ENCODE measurements around the gene WDR89. TPM values are rescaled to one million over a fixed set of nuclear protein-coding genes. Genes with fewer than 3 reads are reported as not detected.
A peak's percentile ranks its signal among the peaks of the same experiment; 100 is the strongest.

WDR89 gene
- total RNA-seq, 1 experiment from 2014 or later = 18.2 TPM

GRCh38 chr14:63562405-63562804, 79.3 kb downstream of the WDR89 start:
- no peaks in the 10 kb centered on the region for H3K36me3 ChIP-seq (ENCODE audit: low read depth)
- BruUV-seq (replicated peaks) = no TSS peak
- H3K27me3 ChIP-seq (ENCODE audit: insufficient read depth, low read depth) = no peaks in the 10 kb centered on the region
- H3K9me2 ChIP-seq (ENCODE audit: insufficient read depth) = no peaks in the 10 kb centered on the region
- H4K20me1 ChIP-seq (ENCODE audit: insufficient read depth) = no peaks in the 10 kb centered on the region
- no peak for TF ChIP-seq EZH2 (IDR thresholded peaks at IDR 0.05; ENCODE audit: low read depth)
- TF ChIP-seq CTCF (conservative IDR thresholded peaks at IDR 0.05) = no peak
- intact Hi-C loops (cut with micrococcal nuclease; ENCODE audit: unreplicated experiment) = no loop called here
- peaks cover 14% of the 10 kb centered on the region; the same call in 1 of the 2 replicates for H3K9me3 ChIP-seq (ENCODE audit: insufficient read depth, low read depth)
- peak; percentile 22 to 87 for DNase-seq
- no peaks in the 10 kb centered on the region for H3K79me2 ChIP-seq (ENCODE audit: low read depth)
- peaks cover 30% of the 10 kb centered on the region for H3F3A ChIP-seq (ENCODE audit: insufficient read depth, low read depth)
- no peak overlapping the region for H3K4me3 ChIP-seq
- H3K27ac ChIP-seq = no peak overlapping the region
- ChIA-PET POLR2A (ENCODE audit: unreplicated experiment) (interaction anchor here (0.6 kb wide), 2 partner anchors 114 to 130 kb away, joined by 5 to 9 read pairs; no protein-coding TSS in a partner anchor), CTCF (no interaction called here)
- no peak overlapping the region for H3K4me2 ChIP-seq
- H2AFZ ChIP-seq = no peak overlapping the region
- H3K4me1 ChIP-seq (replicated peaks; ENCODE audit: insufficient read depth) = peaks cover 26% of the 10 kb centered on the region

GRCh38 chr14:63555572-63555971, 86.1 kb downstream of the WDR89 start:
- no peaks in the 10 kb centered on the region for H4K20me1 ChIP-seq (ENCODE audit: insufficient read depth)

GRCh38 chr14:63551332-63551731, 90.3 kb downstream of the WDR89 start:
- CTCF ChIA-PET = interaction anchor here (0.6 kb wide), 2 partner anchors 39 to 322 kb away, joined by 3 to 5 read pairs; no protein-coding TSS in a partner anchor
- Histone ChIP-seq H3K79me2 (ENCODE audit: low read depth) (no peaks in the 10 kb centered on the region), H2AFZ (no peak overlapping the region), H3K27me3 (ENCODE audit: insufficient read depth, low read depth) (no peaks in the 10 kb centered on the region), H3F3A (ENCODE audit: insufficient read depth, low read depth) (no peaks in the 10 kb centered on the region; the same call in 1 of the 2 replicates), H3K27ac (no peak overlapping the region), H3K9me2 (ENCODE audit: insufficient read depth) (no peaks in the 10 kb centered on the region), H3K4me2 (no peak overlapping the region), H4K20me1 (ENCODE audit: insufficient read depth) (no peaks in the 10 kb centered on the region), H3K4me1 (replicated peaks; ENCODE audit: insufficient read depth) (no peaks in the 10 kb centered on the region), H3K36me3 (ENCODE audit: low read depth) (no peaks in the 10 kb centered on the region), H3K4me3 (no peak overlapping the region), H3K9me3 (ENCODE audit: insufficient read depth, low read depth) (no peaks in the 10 kb centered on the region)
- POLR2A ChIA-PET (ENCODE audit: unreplicated experiment) = no interaction called here
- no TSS peak for BruUV-seq (replicated peaks)
- TF ChIP-seq EZH2 (IDR thresholded peaks at IDR 0.05; ENCODE audit: low read depth) = no peak
- no peak for TF ChIP-seq CTCF (conservative IDR thresholded peaks at IDR 0.05)
- intact Hi-C loops (cut with micrococcal nuclease; ENCODE audit: unreplicated experiment) = no loop called here
- DNase-seq = no peak

More at GRCh38 chr14:63555572-63555971, 86.1 kb downstream of the WDR89 start:
- no peak overlapping the region for H3K4me3 ChIP-seq
- no peaks in the 10 kb centered on the region for H3K4me1 ChIP-seq (replicated peaks; ENCODE audit: insufficient read depth)
- no peaks in the 10 kb centered on the region; the same call in 1 of the 2 replicates for H3F3A ChIP-seq (ENCODE audit: insufficient read depth, low read depth)
- H3K79me2 ChIP-seq (ENCODE audit: low read depth) = no peaks in the 10 kb centered on the region
- H3K9me3 ChIP-seq (ENCODE audit: insufficient read depth, low read depth) = no peaks in the 10 kb centered on the region
- no peaks in the 10 kb centered on the region for H3K27me3 ChIP-seq (ENCODE audit: insufficient read depth, low read depth)
- BruUV-seq (replicated peaks) = no TSS peak
- no peaks in the 10 kb centered on the region for H3K36me3 ChIP-seq (ENCODE audit: low read depth)
- DNase-seq = no peak
- ChIA-PET POLR2A (ENCODE audit: unreplicated experiment) (no interaction called here), CTCF (no interaction called here)
- intact Hi-C loops (cut with micrococcal nuclease; ENCODE audit: unreplicated experiment) = no loop called here
- TF ChIP-seq EZH2 (IDR thresholded peaks at IDR 0.05; ENCODE audit: low read depth) (no peak), CTCF (conservative IDR thresholded peaks at IDR 0.05) (no peak)
- no peak overlapping the region for H3K27ac ChIP-seq
- H3K4me2 ChIP-seq = no peak overlapping the region
- H3K9me2 ChIP-seq (ENCODE audit: insufficient read depth) = no peaks in the 10 kb centered on the region
- no peak overlapping the region for H2AFZ ChIP-seq

Measured in PC-9 (cell line).